ENCODE measurements around the gene CACNA1S. TPM values are rescaled to one million over a fixed set of nuclear protein-coding genes. Genes with fewer than 3 reads are reported as not detected.

Gene CACNA1S
- polyA plus RNA-seq, 4 donors, result 0.03 to 0.40 (median 0.29) TPM

DNA sequence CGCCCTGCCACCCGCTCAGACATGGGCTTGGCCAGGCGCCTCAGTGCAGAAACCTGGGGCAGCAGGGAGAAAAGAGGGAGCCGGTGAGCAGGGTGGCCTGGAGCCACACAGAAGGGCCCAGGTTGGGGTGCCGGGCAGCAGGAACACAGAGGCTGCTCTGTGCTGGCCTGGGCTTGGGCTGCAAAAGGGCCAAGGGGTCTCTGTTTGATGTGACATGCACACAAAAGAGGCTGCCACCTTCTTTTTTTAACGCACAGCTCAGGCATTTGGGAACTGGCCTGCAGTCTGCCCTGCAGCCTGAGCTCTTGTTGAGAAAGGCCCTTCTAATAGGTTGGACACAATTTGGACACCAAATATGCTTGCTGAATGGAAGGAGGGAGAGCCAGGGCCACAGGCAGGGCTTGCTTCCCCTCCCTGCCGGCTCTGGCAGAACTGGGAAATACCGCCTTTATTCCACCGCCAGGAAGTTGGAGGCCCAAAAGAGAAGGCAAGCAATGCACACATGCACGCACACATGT is 121.1 kb downstream of the CACNA1S start:
- DNase-seq (ENCODE audit: low read depth in 4 of 4, low spot score in 3 of 4), result no peak

DNA sequence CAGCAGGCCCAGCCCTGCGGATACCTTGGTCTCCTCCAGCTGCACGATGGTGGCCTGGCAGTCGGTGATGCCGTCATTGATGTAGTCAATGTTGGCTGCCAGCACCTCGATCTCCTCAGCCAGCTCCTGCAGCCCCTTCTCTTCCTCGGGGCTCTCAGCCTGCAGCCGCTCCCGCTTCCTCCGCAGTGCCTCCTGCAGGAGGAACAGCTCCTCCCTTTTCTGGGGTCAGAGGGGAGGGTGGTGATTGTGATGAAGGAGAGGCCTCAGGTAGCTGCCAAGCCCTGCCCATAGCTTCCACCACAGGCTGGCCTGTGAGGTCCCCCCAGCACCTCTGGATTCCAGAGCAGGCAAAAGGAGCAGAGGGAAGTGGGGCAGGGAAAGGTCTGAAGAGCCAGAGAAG is 122.1 kb downstream of the CACNA1S start:
- no peak for DNase-seq (ENCODE audit: low read depth in 4 of 4, low spot score in 3 of 4)

Other genes starting within 250 kb of the CACNA1S start
- not detected for gene GPR25, start 239.4 kb downstream of the CACNA1S start, polyA plus RNA-seq (ENCODE audit: insufficient read length in 4 of 4)
- gene INAVA, start 217.5 kb downstream of the CACNA1S start, polyA plus RNA-seq (ENCODE audit: insufficient read length in 4 of 4), result 10 to 100 TPM; 10.3 to 43.7 (median 35.1) TPM
- gene KIF21B, start 88.7 kb downstream of the CACNA1S start, polyA plus RNA-seq (ENCODE audit: insufficient read length in 4 of 4), result 1 to 10 TPM; 2.1 to 3.5 (median 2.5) TPM
- gene ASCL5, start 14.8 kb upstream of the CACNA1S start, polyA plus RNA-seq (ENCODE audit: insufficient read length in 4 of 4), result under 1 TPM in 3 of 4 donors, not detected in 1; 0.11 to 0.20 (median 0.17) TPM
- 100 to 1,000 TPM; 116 to 160 (median 145) TPM for gene TMEM9, start 42.0 kb upstream of the CACNA1S start, polyA plus RNA-seq (ENCODE audit: insufficient read length in 4 of 4)
- gene IGFN1, start 78.4 kb upstream of the CACNA1S start, polyA plus RNA-seq (ENCODE audit: insufficient read length in 4 of 4), result 10 to 100 TPM in 1 of 4 donors, 1 to 10 TPM in 1, under 1 TPM in 2; 0.46 to 10.6 (median 1.2) TPM
- under 1 TPM; 0.09 to 0.40 (median 0.13) TPM for gene PKP1, start 171.1 kb upstream of the CACNA1S start, polyA plus RNA-seq (ENCODE audit: insufficient read length in 4 of 4)